HG03460 (cell line): Measurements from ENCODE around the gene TIMM13.
"Not testable (repeated sequence)": the region's sequence is repeated elsewhere in the genome, so short reads cannot be mapped to it uniquely, and the experiment has no call there.

Source experiments
- ATAC-seq: cut with Tn5 transposase; IDR thresholded peaks from one replicate; pipeline ENCODE4 v1.9.1; 2021; ENCODE audit not compliant: unreplicated experiment

Gene TIMM13

GRCh38 chr19:2432131-2432848 lies 4.9 kb upstream of the TIMM13 start:
- no peak for ATAC-seq

GRCh38 chr19:2431318-2432055 lies 4.1 kb upstream of the TIMM13 start:
- no peak for ATAC-seq

- no peak for ATAC-seq
These were observed 2.6 kb upstream of the TIMM13 start for GRCh38 chr19:2429917-2430535.

- ATAC-seq, result no peak
These were observed 1.6 kb upstream of the TIMM13 start for GRCh38 chr19:2428756-2429711.

- no peak for ATAC-seq
These were observed 920 bp upstream of the TIMM13 start for GRCh38 chr19:2428321-2428690.

GRCh38 chr19:2426611-2427428 lies 566 bp downstream of the TIMM13 start:
- ATAC-seq, result no peak

GRCh38 chr19:2425622-2426581 lies 1.5 kb downstream of the TIMM13 start:
- no peak for ATAC-seq

GRCh38 chr19:2424686-2425621 lies 2.4 kb downstream of the TIMM13 start:
- ATAC-seq, result no peak

- no peak for ATAC-seq
These were observed 3.3 kb downstream of the TIMM13 start for GRCh38 chr19:2423915-2424685.

- no peak for ATAC-seq
These were observed 4.1 kb downstream of the TIMM13 start for GRCh38 chr19:2423071-2423914.

- no peak for ATAC-seq
These were observed 5.6 kb downstream of the TIMM13 start for GRCh38 chr19:2421581-2422306.

GRCh38 chr19:2420490-2420889 lies 6.9 kb downstream of the TIMM13 start:
- ATAC-seq, result no peak

GRCh38 chr19:2419754-2420153 lies 7.6 kb downstream of the TIMM13 start:
- ATAC-seq, result no peak

GRCh38 chr19:2417881-2418406 lies 9.4 kb downstream of the TIMM13 start:
- ATAC-seq, result no peak

- ATAC-seq, result not testable (repeated sequence)
These were observed 9.9 kb downstream of the TIMM13 start for GRCh38 chr19:2417436-2417835.
